GM23338 (cell line): ENCODE measurements around the gene LRIG1. TPM values are rescaled to one million over a fixed set of nuclear protein-coding genes. Genes with fewer than 3 reads are reported as not detected.

Source experiments
- ATAC-seq: fragments of 200-7000 bp; cut with Tn5 transposase; 3 replicates; pipeline ENCODE4 v1.9.1; 2020
- DNase-seq: peaks from one replicate; pipeline ENCODE4 v3.0.0-alpha.2; 2015; ENCODE audit warnings: low spot score
- H2AFZ ChIP-seq: fragments of 200-600 bp; sonication (generic); 2 replicates; pipeline ENCODE4 v1.8.0; 2016; ENCODE audit warnings: antibody characterized with exemption, mild to moderate bottlenecking, moderate library complexity
- H3F3A ChIP-seq: fragments of 200-600 bp; sonication (generic); replicated peaks from 2 replicates; pipeline ENCODE4 v1.8.0; 2017; ENCODE audit warnings: antibody characterized with exemption, mixed run types, low read depth
- H3K27ac ChIP-seq: fragments of 200-600 bp; sonication (generic); 2 replicates; pipeline ENCODE4 v1.6.1; 2016; ENCODE audit warnings: low read depth
- H3K27me3 ChIP-seq: fragments of 200-600 bp; sonication (generic); 2 replicates; pipeline ENCODE4 v1.8.0; 2016; ENCODE audit warnings: mild to moderate bottlenecking, mixed run types, moderate library complexity; ENCODE audit not compliant: insufficient read depth
- H3K36me3 ChIP-seq: fragments of 200-600 bp; sonication (generic); 2 replicates; pipeline ENCODE4 v1.8.0; 2016; ENCODE audit warnings: mild to moderate bottlenecking; ENCODE audit not compliant: insufficient read depth
- H3K4me1 ChIP-seq: fragments of 200-600 bp; sonication (generic); 2 replicates; pipeline ENCODE4 v1.8.0; 2016; ENCODE audit warnings: mild to moderate bottlenecking, moderate library complexity; ENCODE audit not compliant: insufficient read depth
- H3K4me2 ChIP-seq: fragments of 200-600 bp; sonication (generic); 2 replicates; pipeline ENCODE4 v1.7.1; 2017; ENCODE audit warnings: mixed run types
- H3K4me3 ChIP-seq: fragments of 200-600 bp; sonication (generic); 2 replicates; pipeline ENCODE4 v1.6.1; 2016; ENCODE audit warnings: mixed run types
- H3K79me2 ChIP-seq: fragments of 200-600 bp; sonication (generic); replicated peaks from 2 replicates; pipeline ENCODE4 v1.8.0; 2017; ENCODE audit warnings: mild to moderate bottlenecking; ENCODE audit not compliant: insufficient read depth
- H3K9me2 ChIP-seq: fragments of 200-600 bp; sonication (generic); 2 replicates; pipeline ENCODE4 v1.8.0; 2017; ENCODE audit not compliant: insufficient read depth
- H4K20me1 ChIP-seq: fragments of 200-600 bp; sonication (generic); replicated peaks from 2 replicates; pipeline ENCODE4 v1.8.0; 2017; ENCODE audit warnings: mild to moderate bottlenecking; ENCODE audit not compliant: insufficient read depth
- H3K27ac Mint-ChIP-seq: 2 replicates; pipeline ENCODE4 v1.8.0; 2020; ENCODE audit warnings: inconsistent platforms, mild to moderate bottlenecking, moderate library complexity, mixed read lengths
- H3K27me3 Mint-ChIP-seq: 3 replicates; pipeline ENCODE4 v1.8.0; 2022; ENCODE audit warnings: low read depth, mild to moderate bottlenecking, moderate library complexity, mixed read lengths, inconsistent platforms; ENCODE audit not compliant: insufficient read depth, poor library complexity
- H3K36me3 Mint-ChIP-seq: 3 replicates; pipeline ENCODE4 v1.8.0; 2021; ENCODE audit warnings: low read depth, mild to moderate bottlenecking, inconsistent platforms, moderate library complexity, mixed read lengths
- H3K4me1 Mint-ChIP-seq: 3 replicates; pipeline ENCODE4 v1.8.0; 2020; ENCODE audit warnings: mild to moderate bottlenecking, inconsistent platforms, mixed read lengths
- H3K4me3 Mint-ChIP-seq: 3 replicates; pipeline ENCODE4 v1.8.0; 2021; ENCODE audit warnings: moderate library complexity, mild to moderate bottlenecking, inconsistent platforms, mixed read lengths
- H3K9me3 Mint-ChIP-seq: 3 replicates; pipeline ENCODE4 v1.8.0; 2020; ENCODE audit warnings: moderate library complexity, mild to moderate bottlenecking, inconsistent platforms, mixed read lengths
- CREB1 ChIP-seq: fragments of 250-450 bp; sonication (Bioruptor Pico); IDR thresholded peaks from 2 replicates; pipeline ENCODE4 v1.5.0; 2020; ENCODE audit warnings: low read depth, mild to moderate bottlenecking, moderate library complexity
- CTCF ChIP-seq, 2 experiments: fragments of 200-600 bp in 1 of 2; sonication (generic) in 1 of 2; conservative IDR thresholded peaks; 2 replicates each; pipeline versions ENCODE4 v1.5.1 to v1.6.1; 2016 to 2017; ENCODE audit warnings: antibody characterized with exemption in 2 of 2, low read depth in 2 of 2, mild to moderate bottlenecking in 2 of 2, moderate library complexity in 1 of 2
- ETS1 ChIP-seq: IDR thresholded peaks from 2 replicates; pipeline ENCODE4 v1.6.1; 2016; ENCODE audit warnings: antibody characterized with exemption
- EZH2 ChIP-seq: fragments of 200-600 bp; sonication (generic); IDR thresholded peaks from one replicate; pipeline ENCODE4 v1.8.0; 2017; ENCODE audit warnings: antibody characterized with exemption, mild to moderate bottlenecking, low read depth; ENCODE audit not compliant: unreplicated experiment
- EZH2phosphoT487 ChIP-seq: fragments of 200-600 bp; sonication (generic); IDR thresholded peaks from one replicate; pipeline ENCODE4 v1.8.1; 2018; ENCODE audit warnings: antibody characterized with exemption; ENCODE audit not compliant: unreplicated experiment
- JUNB ChIP-seq: IDR thresholded peaks from one replicate; pipeline ENCODE4 v1.6.1; 2016; ENCODE audit warnings: antibody characterized with exemption; ENCODE audit not compliant: unreplicated experiment
- NANOG ChIP-seq: IDR thresholded peaks from 2 replicates; pipeline ENCODE4 v1.6.1; 2016; ENCODE audit warnings: antibody characterized with exemption, borderline replicate concordance
- POLR2AphosphoS5 ChIP-seq: IDR thresholded peaks from 2 replicates; pipeline ENCODE4 v1.6.1; 2016; ENCODE audit warnings: antibody characterized with exemption, low read depth
- STAT1 ChIP-seq: IDR thresholded peaks from one replicate; pipeline ENCODE4 v1.6.1; 2016; ENCODE audit warnings: antibody characterized with exemption; ENCODE audit not compliant: unreplicated experiment
- ZNF114 ChIP-seq: fragments of 250-450 bp; sonication (Bioruptor Pico); IDR thresholded peaks from 2 replicates; pipeline ENCODE4 v1.5.0; 2020; ENCODE audit warnings: mild to moderate bottlenecking, moderate library complexity
- ZNF331 ChIP-seq: fragments of 250-450 bp; sonication (Bioruptor Pico); IDR thresholded peaks from 2 replicates; pipeline ENCODE4 v1.5.0; 2020; ENCODE audit warnings: low read depth, mild to moderate bottlenecking, moderate library complexity
- polyA plus RNA-seq: library from polyadenylated mRNA; unstranded; fragments of >200 nt; fragmentation: Nextera tagmentation; extraction: Ambion mirVana; gene quantifications from 2 replicates; pipeline ENCODE4 v1.2.1, GENCODE V29; 2016
- total RNA-seq: library from RNA; depleted of rRNA; stranded (reverse); fragments of >200 nt; shearing (Covaris generic); gene quantifications from 2 replicates; pipeline ENCODE4 v1.2.3, GENCODE V29; 2014
- TF ChIP-seq, protein P1 (sequence below): fragments of 250-450 bp; sonication (Bioruptor Pico); IDR thresholded peaks from 2 replicates; pipeline ENCODE4 v1.5.0; 2020; ENCODE audit warnings: mild to moderate bottlenecking, moderate library complexity
- TF ChIP-seq, protein P2 (sequence below): IDR thresholded peaks from one replicate; pipeline ENCODE4 v1.6.1; 2018; ENCODE audit warnings: antibody characterized with exemption; ENCODE audit not compliant: unreplicated experiment

Gene LRIG1
- total and polyA plus RNA-seq, 2 experiments from 2014 or later, result 40.0 to 134 TPM

- peaks cover 22% of the 10 kb centered on the region for H3K27me3 Mint-ChIP-seq
- H3K4me3 ChIP-seq, result no peak overlapping the region
- ATAC-seq (no peak), DNase-seq (no peak)
- H3K4me2 ChIP-seq, result no peak overlapping the region
- no peaks in the 10 kb centered on the region for H3K4me1 ChIP-seq
- H3K9me3 Mint-ChIP-seq, result no peaks in the 10 kb centered on the region
- H3F3A ChIP-seq, result no peaks in the 10 kb centered on the region
- peaks cover 17% of the 10 kb centered on the region for H3K79me2 ChIP-seq
- no peaks in the 10 kb centered on the region for H3K9me2 ChIP-seq
- peaks cover 51% of the 10 kb centered on the region for H3K36me3 ChIP-seq
- H3K27me3 ChIP-seq, result no peaks in the 10 kb centered on the region
- 0 out of 2 replicates have a peak overlapping the region, but pooled peaks have one; percentile 39 for H3K27ac ChIP-seq
- TF ChIP-seq STAT1, result no peak
- no peak for TF ChIP-seq CTCF (conservative IDR thresholded peaks at IDR 0.05; ENCODE audit: low read depth in 2 of 2)
- no peak for TF ChIP-seq EZH2
- no peak for TF ChIP-seq JUNB
- no peak for TF ChIP-seq NANOG
- no peak for TF ChIP-seq CREB1 (CRISPR knock-in tag)
- no peak for TF ChIP-seq ETS1
- TF ChIP-seq ZNF114 (CRISPR knock-in tag), result no peak
- no peak for TF ChIP-seq EZH2phosphoT487
- TF ChIP-seq, protein P1, sequence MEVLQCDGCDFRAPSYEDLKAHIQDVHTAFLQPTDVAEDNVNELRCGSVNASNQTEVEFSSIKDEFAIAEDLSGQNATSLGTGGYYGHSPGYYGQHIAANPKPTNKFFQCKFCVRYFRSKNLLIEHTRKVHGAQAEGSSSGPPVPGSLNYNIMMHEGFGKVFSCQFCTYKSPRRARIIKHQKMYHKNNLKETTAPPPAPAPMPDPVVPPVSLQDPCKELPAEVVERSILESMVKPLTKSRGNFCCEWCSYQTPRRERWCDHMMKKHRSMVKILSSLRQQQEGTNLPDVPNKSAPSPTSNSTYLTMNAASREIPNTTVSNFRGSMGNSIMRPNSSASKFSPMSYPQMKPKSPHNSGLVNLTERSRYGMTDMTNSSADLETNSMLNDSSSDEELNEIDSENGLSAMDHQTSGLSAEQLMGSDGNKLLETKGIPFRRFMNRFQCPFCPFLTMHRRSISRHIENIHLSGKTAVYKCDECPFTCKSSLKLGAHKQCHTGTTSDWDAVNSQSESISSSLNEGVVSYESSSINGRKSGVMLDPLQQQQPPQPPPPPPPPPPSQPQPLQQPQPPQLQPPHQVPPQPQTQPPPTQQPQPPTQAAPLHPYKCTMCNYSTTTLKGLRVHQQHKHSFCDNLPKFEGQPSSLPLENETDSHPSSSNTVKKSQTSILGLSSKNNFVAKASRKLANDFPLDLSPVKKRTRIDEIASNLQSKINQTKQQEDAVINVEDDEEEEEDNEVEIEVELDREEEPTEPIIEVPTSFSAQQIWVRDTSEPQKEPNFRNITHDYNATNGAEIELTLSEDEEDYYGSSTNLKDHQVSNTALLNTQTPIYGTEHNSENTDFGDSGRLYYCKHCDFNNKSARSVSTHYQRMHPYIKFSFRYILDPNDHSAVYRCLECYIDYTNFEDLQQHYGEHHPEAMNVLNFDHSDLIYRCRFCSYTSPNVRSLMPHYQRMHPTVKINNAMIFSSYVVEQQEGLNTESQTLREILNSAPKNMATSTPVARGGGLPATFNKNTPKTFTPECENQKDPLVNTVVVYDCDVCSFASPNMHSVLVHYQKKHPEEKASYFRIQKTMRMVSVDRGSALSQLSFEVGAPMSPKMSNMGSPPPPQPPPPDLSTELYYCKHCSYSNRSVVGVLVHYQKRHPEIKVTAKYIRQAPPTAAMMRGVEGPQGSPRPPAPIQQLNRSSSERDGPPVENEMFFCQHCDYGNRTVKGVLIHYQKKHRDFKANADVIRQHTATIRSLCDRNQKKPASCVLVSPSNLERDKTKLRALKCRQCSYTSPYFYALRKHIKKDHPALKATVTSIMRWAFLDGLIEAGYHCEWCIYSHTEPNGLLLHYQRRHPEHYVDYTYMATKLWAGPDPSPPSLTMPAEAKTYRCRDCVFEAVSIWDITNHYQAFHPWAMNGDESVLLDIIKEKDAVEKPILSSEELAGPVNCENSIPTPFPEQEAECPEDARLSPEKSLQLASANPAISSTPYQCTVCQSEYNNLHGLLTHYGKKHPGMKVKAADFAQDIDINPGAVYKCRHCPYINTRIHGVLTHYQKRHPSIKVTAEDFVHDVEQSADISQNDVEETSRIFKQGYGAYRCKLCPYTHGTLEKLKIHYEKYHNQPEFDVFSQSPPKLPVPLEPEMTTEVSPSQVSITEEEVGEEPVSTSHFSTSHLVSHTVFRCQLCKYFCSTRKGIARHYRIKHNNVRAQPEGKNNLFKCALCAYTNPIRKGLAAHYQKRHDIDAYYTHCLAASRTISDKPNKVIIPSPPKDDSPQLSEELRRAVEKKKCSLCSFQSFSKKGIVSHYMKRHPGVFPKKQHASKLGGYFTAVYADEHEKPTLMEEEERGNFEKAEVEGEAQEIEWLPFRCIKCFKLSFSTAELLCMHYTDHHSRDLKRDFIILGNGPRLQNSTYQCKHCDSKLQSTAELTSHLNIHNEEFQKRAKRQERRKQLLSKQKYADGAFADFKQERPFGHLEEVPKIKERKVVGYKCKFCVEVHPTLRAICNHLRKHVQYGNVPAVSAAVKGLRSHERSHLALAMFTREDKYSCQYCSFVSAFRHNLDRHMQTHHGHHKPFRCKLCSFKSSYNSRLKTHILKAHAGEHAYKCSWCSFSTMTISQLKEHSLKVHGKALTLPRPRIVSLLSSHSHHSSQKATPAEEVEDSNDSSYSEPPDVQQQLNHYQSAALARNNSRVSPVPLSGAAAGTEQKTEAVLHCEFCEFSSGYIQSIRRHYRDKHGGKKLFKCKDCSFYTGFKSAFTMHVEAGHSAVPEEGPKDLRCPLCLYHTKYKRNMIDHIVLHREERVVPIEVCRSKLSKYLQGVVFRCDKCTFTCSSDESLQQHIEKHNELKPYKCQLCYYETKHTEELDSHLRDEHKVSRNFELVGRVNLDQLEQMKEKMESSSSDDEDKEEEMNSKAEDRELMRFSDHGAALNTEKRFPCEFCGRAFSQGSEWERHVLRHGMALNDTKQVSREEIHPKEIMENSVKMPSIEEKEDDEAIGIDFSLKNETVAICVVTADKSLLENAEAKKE (CRISPR knock-in tag), result no peak
- no peak for TF ChIP-seq POLR2AphosphoS5
- no peak for TF ChIP-seq ZNF331
- TF ChIP-seq, protein P2, sequence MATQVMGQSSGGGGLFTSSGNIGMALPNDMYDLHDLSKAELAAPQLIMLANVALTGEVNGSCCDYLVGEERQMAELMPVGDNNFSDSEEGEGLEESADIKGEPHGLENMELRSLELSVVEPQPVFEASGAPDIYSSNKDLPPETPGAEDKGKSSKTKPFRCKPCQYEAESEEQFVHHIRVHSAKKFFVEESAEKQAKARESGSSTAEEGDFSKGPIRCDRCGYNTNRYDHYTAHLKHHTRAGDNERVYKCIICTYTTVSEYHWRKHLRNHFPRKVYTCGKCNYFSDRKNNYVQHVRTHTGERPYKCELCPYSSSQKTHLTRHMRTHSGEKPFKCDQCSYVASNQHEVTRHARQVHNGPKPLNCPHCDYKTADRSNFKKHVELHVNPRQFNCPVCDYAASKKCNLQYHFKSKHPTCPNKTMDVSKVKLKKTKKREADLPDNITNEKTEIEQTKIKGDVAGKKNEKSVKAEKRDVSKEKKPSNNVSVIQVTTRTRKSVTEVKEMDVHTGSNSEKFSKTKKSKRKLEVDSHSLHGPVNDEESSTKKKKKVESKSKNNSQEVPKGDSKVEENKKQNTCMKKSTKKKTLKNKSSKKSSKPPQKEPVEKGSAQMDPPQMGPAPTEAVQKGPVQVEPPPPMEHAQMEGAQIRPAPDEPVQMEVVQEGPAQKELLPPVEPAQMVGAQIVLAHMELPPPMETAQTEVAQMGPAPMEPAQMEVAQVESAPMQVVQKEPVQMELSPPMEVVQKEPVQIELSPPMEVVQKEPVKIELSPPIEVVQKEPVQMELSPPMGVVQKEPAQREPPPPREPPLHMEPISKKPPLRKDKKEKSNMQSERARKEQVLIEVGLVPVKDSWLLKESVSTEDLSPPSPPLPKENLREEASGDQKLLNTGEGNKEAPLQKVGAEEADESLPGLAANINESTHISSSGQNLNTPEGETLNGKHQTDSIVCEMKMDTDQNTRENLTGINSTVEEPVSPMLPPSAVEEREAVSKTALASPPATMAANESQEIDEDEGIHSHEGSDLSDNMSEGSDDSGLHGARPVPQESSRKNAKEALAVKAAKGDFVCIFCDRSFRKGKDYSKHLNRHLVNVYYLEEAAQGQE, result no peak
- H3K36me3 Mint-ChIP-seq, result peaks cover 73% of the 10 kb centered on the region
- H3K27ac Mint-ChIP-seq, result no peak overlapping the region
- no peak overlapping the region for H3K4me3 Mint-ChIP-seq
- peaks cover 15% of the 10 kb centered on the region for H3K4me1 Mint-ChIP-seq
- peaks cover 9% of the 10 kb centered on the region for H4K20me1 ChIP-seq
- no peak overlapping the region for H2AFZ ChIP-seq
Measured at GRCh38 chr3:66393333-66394005, 107.4 kb downstream of the LRIG1 start.
